GM12801 (cell line): ENCODE measurements around the gene KHNYN.
A peak's percentile ranks its signal among the peaks of the same experiment; 100 is the strongest.

Experiments used
- TF ChIP-seq, protein P1 (sequence below): IDR thresholded peaks from one replicate; pipeline ENCODE4 v1.5.1; 2011; ENCODE audit warnings: control low read depth; ENCODE audit not compliant: insufficient read length; ENCODE audit errors: extremely low read depth

Gene KHNYN

DNA sequence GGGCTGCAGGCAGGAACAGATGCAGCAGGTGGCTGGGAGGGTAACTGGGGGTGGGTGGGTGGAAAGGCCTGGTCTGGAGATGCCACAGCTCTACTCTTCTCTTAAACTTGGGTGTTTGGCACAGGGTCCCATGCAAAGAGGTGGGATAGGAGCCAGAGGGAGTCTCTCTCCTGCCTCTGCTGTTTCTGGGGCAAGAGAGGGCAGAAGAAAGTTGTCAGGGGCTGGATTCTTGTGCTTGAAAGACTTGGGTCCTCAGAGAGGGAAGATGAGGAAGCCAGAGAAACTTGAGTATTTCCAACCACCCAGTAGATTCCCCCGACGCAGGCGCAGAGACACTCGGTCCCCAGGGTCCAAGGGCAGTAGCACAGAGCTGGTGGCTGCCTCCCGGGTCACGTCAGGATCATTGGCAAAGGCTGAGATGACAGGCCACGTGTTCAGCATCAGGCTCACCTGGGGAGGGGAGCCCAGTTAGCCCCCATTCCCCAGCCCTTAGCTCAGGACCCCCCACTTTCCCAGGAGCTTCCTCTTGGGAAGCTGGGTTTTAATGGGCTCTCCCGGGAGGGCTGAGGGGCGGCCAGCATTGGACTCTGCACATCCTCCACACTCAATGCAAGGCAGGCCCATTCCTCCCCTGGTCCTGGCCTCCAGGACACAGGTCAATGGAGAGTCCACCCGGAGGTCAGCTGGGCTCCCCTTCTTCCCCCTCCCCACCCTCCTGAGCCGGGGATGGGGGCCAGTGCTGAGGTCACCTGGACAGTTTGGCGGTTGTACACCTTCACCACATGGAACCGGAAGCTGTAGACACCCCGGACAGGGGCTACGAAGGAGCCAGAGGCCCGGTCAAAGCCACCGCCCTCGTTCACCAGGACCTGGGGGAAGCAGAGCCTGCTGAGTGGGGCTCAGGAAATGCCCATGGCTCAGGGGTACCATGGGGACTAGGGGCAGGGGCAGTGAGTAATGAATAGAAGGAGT is 1.9 kb upstream of the KHNYN start:
- TF ChIP-seq, protein P1, sequence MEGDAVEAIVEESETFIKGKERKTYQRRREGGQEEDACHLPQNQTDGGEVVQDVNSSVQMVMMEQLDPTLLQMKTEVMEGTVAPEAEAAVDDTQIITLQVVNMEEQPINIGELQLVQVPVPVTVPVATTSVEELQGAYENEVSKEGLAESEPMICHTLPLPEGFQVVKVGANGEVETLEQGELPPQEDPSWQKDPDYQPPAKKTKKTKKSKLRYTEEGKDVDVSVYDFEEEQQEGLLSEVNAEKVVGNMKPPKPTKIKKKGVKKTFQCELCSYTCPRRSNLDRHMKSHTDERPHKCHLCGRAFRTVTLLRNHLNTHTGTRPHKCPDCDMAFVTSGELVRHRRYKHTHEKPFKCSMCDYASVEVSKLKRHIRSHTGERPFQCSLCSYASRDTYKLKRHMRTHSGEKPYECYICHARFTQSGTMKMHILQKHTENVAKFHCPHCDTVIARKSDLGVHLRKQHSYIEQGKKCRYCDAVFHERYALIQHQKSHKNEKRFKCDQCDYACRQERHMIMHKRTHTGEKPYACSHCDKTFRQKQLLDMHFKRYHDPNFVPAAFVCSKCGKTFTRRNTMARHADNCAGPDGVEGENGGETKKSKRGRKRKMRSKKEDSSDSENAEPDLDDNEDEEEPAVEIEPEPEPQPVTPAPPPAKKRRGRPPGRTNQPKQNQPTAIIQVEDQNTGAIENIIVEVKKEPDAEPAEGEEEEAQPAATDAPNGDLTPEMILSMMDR = no peak

DNA sequence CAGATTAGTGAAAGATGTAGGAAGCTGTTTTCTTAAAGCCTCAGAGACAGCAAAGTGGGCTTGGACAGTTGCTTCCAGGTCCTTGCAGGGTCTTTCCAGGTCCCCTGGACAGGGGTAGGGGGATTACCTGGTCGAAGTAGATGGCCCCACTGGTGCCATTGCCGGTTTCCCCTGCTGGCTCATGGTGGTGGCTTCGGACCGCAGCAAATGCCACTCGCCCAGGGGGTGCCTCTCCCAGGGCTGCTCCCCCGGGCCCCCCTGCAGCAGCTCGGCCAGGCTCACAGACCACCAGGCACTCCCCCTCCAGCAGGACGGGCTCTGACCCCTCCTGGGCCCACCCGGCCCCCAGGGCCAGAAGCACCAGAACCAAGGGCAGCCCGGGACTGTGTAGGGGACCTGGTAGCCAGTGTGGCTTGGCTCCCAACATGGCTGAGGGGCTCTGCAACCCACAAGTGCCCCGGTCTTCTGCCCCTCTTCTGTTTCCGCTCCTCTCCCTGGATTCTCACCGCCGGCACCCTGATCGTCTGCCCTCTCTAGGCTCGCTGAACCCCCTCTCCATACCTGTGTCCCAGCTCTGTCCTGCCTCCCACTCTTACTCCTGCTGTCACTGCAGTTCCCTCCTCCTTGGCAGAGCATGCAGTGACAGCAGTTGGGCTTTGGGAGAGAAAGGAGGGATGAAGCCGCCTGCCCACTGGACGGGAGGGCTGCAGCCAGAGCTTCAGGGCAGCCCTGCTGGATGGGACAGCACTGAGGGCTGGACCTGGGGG is 943 bp upstream of the KHNYN start:
- TF ChIP-seq, protein P1 = no peak

DNA sequence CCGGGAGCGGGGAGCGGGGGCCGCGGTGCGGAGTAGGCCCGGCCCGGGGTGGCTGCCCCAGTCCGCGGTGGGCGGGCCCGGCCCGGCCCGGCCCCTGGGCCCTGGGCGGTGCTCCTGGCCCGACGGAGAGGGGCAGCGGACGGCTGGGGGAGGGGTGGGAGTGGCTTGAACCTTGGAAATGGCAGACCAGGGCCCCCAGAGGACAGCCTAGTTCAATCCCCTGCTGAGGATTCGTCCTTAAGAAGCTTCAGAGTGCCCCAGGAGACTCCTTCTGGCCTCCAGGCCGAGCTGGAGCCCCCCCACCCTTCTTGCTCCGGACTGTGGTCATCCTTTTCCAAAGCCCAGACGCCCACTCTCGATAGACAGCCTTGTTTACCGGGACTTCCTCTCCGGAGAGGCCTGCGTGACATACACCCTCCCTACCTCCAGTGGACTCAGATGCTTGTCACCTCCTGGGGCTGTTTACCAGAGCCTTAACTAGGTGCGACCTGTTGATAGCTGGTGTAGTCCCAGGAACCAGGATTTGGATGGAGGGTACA is 458 bp downstream of the KHNYN start:
- TF ChIP-seq, protein P1 = no peak

DNA sequence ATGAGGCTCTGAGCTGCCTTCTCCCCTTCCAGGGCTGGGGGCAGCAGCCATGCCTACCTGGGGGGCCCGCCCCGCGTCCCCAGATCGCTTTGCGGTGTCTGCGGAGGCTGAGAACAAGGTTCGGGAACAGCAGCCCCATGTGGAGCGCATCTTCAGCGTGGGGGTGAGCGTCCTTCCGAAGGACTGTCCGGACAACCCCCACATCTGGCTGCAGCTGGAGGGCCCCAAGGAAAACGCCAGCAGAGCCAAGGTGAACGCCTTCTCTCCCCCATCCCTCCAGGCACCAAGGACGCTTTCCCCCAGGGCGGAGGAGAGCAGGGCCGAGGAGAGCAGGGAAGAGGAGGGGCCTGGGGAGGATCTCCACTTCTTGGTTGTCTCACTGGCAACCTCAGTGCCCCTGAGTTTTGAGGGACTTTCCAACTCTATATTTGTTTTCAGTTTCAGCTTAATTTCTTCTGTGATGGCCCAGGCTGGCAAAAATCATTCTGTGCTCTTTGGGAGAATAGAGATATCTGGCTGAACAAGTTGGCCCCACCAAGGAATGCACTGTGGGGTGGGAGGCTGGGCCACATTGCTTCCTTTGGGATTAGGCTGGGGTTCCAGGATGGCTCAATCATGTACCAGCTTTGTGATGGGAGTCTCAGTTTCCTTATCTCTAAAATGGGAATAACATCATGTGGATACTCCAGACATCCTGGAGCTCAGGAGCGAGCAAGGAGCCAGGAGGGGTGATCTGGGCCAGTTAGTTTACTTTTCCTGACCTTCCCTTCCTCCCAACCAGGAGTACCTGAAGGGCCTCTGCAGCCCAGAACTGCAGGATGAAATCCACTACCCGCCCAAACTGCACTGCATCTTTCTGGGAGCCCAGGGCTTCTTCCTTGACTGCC is 1.2 kb downstream of the KHNYN start:
- TF ChIP-seq, protein P1 = no peak

DNA sequence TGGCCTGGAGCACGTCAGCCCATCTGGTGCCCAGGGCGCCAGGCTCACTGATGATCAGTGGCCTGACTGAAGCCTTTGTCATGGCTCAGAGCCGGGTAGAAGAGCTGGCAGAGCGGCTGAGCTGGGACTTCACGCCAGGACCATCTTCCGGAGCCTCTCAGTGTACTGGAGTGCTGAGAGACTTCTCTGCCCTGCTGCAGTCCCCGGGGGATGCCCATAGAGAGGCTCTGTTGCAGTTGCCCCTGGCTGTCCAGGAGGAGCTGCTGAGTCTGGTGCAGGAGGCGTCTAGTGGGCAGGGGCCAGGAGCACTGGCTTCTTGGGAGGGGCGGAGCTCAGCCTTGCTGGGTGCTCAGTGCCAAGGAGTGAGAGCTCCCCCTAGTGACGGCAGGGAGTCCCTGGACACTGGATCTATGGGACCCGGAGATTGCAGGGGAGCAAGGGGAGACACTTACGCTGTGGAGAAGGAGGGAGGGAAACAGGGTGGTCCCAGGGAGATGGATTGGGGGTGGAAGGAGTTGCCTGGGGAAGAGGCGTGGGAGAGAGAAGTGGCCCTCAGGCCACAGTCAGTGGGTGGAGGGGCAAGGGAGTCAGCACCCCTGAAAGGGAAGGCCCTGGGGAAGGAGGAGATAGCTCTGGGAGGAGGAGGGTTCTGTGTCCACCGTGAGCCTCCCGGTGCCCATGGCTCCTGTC is 2.0 kb downstream of the KHNYN start:
- TF ChIP-seq, protein P1 = peak; percentile 75

DNA sequence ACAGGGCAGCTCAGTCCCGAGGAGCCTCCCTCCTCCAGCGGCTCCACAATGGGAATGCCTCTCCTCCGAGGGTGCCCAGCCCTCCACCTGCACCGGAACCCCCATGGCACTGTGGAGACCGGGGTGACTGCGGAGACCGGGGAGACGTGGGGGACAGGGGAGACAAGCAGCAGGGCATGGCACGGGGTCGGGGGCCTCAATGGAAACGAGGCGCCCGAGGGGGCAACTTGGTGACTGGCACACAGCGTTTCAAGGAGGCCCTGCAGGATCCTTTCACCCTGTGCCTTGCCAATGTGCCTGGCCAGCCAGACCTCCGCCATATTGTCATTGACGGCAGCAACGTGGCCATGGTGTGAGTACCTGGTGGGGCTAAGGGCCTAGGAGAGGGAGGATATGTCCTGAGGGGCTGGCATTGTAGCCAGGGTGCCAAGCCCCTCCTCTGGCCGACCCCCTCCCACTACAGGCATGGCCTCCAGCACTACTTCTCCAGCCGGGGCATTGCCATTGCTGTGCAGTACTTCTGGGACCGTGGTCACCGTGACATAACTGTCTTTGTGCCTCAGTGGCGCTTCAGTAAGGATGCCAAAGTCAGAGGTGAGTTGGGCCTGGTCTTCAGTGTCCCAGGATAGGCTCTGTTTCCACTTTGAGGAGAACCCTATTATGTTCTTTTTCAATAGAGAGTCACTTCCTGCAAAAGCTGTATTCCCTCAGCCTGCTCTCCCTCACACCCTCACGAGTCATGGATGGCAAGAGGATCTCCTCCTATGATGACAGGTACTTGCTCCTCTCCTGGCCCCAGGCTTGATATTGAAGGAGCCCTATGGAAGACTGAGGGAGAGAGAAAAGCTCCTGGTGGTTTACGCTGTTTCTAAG is 2.7 kb downstream of the KHNYN start:
- TF ChIP-seq, protein P1 = no peak
